K562 (cell line): ENCODE data around the gene PRDM10. TPM values are rescaled to one million over a fixed set of nuclear protein-coding genes. Genes with fewer than 3 reads are reported as not detected.

Source experiments
- CSDE1 ChIP-seq, 2 experiments: fragments of 450-650 bp; IDR thresholded peaks; 2 replicates each; pipeline ENCODE4 v1.6.1; 2016; ENCODE audit warnings: mild to moderate bottlenecking in 1 of 2
- MTA3 ChIP-seq: fragments of 450-650 bp; formaldehyde crosslinking; IDR thresholded peaks from 2 replicates; pipeline ENCODE4 v1.6.1; 2017; ENCODE audit warnings: mild to moderate bottlenecking, borderline replicate concordance
- PURB ChIP-seq: sonication (generic); formaldehyde crosslinking; IDR thresholded peaks from 2 replicates; pipeline ENCODE4 v1.9.0; 2021; ENCODE audit warnings: low read depth, mild to moderate bottlenecking, missing genetic modification reagents
- ZNF239 ChIP-seq: fragments of 250-450 bp; sonication (Bioruptor Pico); IDR thresholded peaks from 2 replicates; pipeline ENCODE4 v1.4.0; 2020; ENCODE audit warnings: mild to moderate bottlenecking
- ZNF282 ChIP-seq: sonication (generic); formaldehyde crosslinking; IDR thresholded peaks from 2 replicates; pipeline ENCODE4 v1.8.1; 2023; ENCODE audit warnings: missing genetic modification reagents
- polyA plus RNA-seq, 8 experiments: library from polyadenylated mRNA; depleted of rRNA in 4 of 8; stranded (reverse) in 5 of 8; unstranded in 3 of 8; fragments of >200 nt; fragmentation: Nextera tagmentation in 2 of 8; fragmentation: Illumina TruSeq in 1 of 8; extraction: Ambion mirVana in 2 of 8; extraction: Trizol in 1 of 8; gene quantifications; 2 replicates each; pipeline versions ENCODE4 v1.2.1 to v1.2.3, GENCODE V29; 2011 to 2014; ENCODE audit warnings: inconsistent platforms in 1 of 8, missing spikeins in 1 of 8
- total RNA-seq, 7 experiments: library from RNA; depleted of rRNA in 6 of 7; stranded (reverse); fragments of >200 nt in 6 of 7; fragmentation: Illumina TruSeq in 2 of 7; extraction: Trizol in 2 of 7; gene quantifications; 2 replicates each; pipeline versions ENCODE4 v1.2.1 to v1.2.3, GENCODE V29; 2011 to 2021; ENCODE audit warnings: low replicate concordance in 1 of 7
- TF ChIP-seq, protein P1 (sequence below): fragments of 200-600 bp; sonication (generic); IDR thresholded peaks from one replicate; pipeline ENCODE4 v1.6.1; 2012; ENCODE audit warnings: mild to moderate bottlenecking, low read depth, low read length, inconsistent platforms
- TF ChIP-seq, protein P2 (sequence below): fragments of 250-450 bp; sonication (Bioruptor Pico); IDR thresholded peaks from 2 replicates; pipeline ENCODE4 v1.4.0; 2020; ENCODE audit warnings: mild to moderate bottlenecking, moderate library complexity

PRDM10 gene
- total and polyA plus RNA-seq, 9 of the 15 experiments (the other 6 are each of a cell fraction or from before 2014, with no cell fraction given), result 0.89 to 9.3 (median 4.5) TPM

DNA sequence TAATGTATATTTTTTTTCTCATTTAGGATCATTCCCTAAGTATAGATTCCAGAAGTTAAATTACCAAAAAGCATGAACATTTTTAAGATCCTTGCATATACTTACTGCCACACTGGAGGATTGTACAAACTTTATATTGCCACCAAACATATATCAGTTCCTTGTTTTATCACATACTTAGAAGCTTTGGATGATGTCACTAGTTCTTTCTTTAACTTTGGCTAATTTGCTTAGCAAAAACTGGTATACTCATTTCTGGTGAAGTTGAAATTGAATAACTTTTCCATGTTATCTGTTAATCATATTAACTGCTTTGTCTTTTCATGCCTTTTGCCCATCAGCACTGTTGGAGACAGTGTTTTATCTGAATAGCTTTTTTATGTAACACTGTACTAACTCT is 31.6 kb upstream of the PRDM10 start (continued):
- TF ChIP-seq, protein P1, sequence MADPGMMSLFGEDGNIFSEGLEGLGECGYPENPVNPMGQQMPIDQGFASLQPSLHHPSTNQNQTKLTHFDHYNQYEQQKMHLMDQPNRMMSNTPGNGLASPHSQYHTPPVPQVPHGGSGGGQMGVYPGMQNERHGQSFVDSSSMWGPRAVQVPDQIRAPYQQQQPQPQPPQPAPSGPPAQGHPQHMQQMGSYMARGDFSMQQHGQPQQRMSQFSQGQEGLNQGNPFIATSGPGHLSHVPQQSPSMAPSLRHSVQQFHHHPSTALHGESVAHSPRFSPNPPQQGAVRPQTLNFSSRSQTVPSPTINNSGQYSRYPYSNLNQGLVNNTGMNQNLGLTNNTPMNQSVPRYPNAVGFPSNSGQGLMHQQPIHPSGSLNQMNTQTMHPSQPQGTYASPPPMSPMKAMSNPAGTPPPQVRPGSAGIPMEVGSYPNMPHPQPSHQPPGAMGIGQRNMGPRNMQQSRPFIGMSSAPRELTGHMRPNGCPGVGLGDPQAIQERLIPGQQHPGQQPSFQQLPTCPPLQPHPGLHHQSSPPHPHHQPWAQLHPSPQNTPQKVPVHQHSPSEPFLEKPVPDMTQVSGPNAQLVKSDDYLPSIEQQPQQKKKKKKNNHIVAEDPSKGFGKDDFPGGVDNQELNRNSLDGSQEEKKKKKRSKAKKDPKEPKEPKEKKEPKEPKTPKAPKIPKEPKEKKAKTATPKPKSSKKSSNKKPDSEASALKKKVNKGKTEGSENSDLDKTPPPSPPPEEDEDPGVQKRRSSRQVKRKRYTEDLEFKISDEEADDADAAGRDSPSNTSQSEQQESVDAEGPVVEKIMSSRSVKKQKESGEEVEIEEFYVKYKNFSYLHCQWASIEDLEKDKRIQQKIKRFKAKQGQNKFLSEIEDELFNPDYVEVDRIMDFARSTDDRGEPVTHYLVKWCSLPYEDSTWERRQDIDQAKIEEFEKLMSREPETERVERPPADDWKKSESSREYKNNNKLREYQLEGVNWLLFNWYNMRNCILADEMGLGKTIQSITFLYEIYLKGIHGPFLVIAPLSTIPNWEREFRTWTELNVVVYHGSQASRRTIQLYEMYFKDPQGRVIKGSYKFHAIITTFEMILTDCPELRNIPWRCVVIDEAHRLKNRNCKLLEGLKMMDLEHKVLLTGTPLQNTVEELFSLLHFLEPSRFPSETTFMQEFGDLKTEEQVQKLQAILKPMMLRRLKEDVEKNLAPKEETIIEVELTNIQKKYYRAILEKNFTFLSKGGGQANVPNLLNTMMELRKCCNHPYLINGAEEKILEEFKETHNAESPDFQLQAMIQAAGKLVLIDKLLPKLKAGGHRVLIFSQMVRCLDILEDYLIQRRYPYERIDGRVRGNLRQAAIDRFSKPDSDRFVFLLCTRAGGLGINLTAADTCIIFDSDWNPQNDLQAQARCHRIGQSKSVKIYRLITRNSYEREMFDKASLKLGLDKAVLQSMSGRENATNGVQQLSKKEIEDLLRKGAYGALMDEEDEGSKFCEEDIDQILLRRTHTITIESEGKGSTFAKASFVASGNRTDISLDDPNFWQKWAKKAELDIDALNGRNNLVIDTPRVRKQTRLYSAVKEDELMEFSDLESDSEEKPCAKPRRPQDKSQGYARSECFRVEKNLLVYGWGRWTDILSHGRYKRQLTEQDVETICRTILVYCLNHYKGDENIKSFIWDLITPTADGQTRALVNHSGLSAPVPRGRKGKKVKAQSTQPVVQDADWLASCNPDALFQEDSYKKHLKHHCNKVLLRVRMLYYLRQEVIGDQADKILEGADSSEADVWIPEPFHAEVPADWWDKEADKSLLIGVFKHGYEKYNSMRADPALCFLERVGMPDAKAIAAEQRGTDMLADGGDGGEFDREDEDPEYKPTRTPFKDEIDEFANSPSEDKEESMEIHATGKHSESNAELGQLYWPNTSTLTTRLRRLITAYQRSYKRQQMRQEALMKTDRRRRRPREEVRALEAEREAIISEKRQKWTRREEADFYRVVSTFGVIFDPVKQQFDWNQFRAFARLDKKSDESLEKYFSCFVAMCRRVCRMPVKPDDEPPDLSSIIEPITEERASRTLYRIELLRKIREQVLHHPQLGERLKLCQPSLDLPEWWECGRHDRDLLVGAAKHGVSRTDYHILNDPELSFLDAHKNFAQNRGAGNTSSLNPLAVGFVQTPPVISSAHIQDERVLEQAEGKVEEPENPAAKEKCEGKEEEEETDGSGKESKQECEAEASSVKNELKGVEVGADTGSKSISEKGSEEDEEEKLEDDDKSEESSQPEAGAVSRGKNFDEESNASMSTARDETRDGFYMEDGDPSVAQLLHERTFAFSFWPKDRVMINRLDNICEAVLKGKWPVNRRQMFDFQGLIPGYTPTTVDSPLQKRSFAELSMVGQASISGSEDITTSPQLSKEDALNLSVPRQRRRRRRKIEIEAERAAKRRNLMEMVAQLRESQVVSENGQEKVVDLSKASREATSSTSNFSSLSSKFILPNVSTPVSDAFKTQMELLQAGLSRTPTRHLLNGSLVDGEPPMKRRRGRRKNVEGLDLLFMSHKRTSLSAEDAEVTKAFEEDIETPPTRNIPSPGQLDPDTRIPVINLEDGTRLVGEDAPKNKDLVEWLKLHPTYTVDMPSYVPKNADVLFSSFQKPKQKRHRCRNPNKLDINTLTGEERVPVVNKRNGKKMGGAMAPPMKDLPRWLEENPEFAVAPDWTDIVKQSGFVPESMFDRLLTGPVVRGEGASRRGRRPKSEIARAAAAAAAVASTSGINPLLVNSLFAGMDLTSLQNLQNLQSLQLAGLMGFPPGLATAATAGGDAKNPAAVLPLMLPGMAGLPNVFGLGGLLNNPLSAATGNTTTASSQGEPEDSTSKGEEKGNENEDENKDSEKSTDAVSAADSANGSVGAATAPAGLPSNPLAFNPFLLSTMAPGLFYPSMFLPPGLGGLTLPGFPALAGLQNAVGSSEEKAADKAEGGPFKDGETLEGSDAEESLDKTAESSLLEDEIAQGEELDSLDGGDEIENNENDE, result no peak
- TF ChIP-seq ZNF282 (no peak), CSDE1 (IDR thresholded peaks at IDR 0.05) (no peak), MTA3 (no peak), PURB (no peak), ZNF239 (CRISPR knock-in tag) (no peak)
- TF ChIP-seq, protein P2, sequence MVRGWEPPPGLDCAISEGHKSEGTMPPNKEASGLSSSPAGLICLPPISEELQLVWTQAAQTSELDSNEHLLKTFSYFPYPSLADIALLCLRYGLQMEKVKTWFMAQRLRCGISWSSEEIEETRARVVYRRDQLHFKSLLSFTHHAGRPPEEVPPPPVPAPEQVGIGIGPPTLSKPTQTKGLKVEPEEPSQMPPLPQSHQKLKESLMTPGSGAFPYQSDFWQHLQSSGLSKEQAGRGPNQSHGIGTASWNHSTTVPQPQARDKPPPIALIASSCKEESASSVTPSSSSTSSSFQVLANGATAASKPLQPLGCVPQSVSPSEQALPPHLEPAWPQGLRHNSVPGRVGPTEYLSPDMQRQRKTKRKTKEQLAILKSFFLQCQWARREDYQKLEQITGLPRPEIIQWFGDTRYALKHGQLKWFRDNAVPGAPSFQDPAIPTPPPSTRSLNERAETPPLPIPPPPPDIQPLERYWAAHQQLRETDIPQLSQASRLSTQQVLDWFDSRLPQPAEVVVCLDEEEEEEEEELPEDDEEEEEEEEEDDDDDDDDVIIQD (CRISPR knock-in tag), result no peak
